Measurements from ENCODE around the gene PHF20.

DNA sequence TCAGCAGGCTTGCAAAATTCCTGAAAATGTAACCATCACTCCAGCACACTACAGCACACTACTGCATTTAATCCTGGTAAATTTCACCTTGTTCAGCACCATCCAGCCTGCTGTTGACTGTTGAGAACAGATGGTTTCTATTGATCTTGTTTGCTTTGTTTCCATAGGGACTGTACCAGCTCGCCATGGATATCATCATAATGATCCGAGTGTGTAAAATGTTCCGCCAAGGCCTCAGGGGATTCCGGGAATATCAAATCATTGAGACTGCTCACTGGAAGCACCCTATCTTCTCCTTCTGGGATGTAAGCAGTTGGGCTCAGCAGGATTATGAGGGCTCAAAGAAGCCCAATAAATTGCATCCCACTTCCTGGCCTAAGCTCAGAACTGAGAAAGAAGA lies 200.6 kb downstream of the PHF20 start:
- no peak for TF ChIP-seq EZH2 (IDR thresholded peaks at IDR 0.05; ENCODE audit: insufficient read depth, poor library complexity, severe bottlenecking)
- no peak for TF ChIP-seq EZH2phosphoT487 (IDR thresholded peaks at IDR 0.05; ENCODE audit: insufficient read depth, low read depth)
